ENCODE results near the gene TCTN3.
"Not testable (repeated sequence)": the region's sequence is repeated elsewhere in the genome, so short reads cannot be mapped to it uniquely, and the experiment has no call there.

TCTN3 gene

GRCh38 chr10:95693668-95694534 lies at the start of gene TCTN3:
Gene TCTN3, minus strand, starts transcription at chr10:95693927. Its CDS starts 28 bp downstream, at chr10:95693899.
- DNase-seq (ENCODE audit: low read depth, low spot score), result peak; percentile 95

DNA sequence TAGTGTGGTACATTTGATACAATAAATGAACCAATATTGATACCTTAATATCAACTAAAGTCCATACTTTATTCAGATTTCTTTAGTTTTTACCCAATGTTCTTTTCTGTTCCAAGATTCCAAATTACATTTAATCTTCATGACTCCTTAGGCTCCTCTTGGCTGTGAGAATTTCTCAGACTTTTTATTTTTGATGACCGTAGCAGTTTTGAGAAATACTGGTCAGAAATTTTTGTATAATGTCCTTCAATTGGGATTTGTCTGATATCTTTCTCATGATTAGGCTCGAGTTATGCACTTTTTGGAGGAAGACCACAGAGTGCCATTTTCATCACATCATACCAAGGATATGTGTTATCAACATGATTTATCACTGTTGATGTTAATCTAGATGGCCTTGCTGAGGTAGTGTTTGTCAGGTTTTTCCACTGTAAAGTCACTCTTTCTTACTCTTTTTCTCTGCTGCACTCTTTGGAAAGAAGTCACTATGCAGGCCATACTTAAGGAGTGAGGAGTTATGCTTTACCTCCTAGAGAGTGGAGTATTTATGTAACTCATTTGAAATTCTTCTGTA lies 49.3 kb upstream of the TCTN3 start:
- no peak for DNase-seq (ENCODE audit: low read depth, low spot score)

DNA sequence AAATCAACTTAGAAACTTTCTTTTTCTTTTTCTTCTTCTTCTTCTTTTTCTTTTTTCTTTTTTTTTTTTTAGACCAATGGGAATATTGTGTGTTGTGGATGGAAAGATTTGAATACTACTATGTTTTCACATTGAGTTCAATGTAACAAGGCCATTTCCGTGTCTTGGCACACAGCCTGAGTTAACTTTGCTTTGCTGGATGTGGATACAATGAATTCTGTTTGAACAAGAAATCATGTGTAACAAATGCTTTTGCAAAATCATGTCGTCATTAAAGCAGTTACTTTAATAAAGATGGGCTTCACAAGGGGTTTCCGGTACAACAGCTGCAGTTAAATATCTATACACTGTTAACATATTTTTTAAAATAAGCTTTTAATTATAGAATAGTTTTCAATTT lies 48.8 kb upstream of the TCTN3 start:
- no peak for DNase-seq (ENCODE audit: low read depth, low spot score)

DNA sequence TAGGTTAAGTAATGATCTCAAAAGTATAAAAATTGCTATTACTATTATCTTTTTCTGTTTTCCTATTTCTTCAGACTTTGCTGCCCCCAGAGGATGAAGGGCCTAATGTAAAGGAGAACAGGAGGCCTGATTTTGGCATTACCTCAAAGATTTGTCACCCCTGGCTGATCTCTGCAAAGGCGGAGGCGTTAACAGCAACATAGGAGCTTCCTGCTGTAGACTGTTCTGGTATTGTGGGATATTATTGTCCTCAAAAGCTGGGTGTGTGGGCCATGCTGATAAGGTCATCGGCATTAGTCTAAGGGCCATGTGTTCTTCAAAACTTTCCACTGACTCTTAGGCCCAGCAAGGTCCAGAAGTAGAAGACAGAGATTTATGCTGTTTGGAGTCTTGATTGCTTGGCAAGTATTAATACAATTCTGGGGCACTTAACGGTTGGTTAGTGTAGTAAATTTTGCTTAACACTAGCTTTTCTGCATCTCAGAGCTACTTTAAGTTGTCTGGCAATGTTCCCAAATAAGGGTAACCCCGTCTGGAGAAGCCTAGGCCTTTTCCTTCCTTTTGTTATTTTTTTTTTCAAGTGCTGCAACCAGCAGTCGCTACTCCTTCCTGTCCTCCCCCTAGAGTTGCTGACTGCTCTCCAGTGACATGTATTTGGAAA lies 48.2 kb upstream of the TCTN3 start:
- no peak for DNase-seq (ENCODE audit: low read depth, low spot score)

DNA sequence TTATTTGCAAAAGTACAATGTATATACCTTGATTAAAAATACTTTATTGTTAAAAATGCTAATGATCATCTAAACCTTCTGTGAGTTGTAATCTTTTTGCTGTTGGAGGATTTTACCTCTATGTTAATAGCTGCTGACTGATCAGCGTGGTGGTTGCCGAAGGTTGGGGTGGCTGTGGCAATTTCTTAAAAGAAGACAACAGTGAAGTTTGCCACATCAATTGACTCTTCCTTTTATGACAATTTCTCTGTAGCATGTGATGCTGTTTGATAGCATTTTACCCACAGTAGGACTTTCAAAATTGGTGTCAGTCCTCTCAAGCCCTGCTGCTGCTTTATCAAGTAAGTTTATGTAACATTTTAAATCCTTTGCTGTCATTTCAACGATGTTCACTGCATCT lies 45.3 kb upstream of the TCTN3 start:
- no peak for DNase-seq (ENCODE audit: low read depth, low spot score)

DNA sequence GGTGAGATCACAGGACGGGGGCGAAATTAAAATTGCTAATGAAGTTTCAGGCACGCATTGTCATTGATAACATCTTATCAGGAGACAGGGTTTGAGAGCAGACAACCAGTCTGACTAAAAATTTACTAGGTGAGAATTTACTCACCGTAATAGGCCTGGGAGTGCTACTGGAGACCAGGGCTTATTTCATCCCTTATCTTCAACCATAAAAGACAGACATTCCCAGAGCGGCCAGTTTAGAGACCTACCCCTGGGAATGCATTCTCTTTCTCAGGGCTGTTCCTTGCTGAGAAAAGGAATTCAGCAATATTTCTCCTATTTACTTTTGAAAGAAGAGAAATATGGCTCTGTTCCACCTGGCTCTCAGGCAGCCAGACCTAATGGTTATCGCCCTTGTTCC lies 39.2 kb upstream of the TCTN3 start:
- DNase-seq (ENCODE audit: low read depth, low spot score), result not testable (repeated sequence)

DNA sequence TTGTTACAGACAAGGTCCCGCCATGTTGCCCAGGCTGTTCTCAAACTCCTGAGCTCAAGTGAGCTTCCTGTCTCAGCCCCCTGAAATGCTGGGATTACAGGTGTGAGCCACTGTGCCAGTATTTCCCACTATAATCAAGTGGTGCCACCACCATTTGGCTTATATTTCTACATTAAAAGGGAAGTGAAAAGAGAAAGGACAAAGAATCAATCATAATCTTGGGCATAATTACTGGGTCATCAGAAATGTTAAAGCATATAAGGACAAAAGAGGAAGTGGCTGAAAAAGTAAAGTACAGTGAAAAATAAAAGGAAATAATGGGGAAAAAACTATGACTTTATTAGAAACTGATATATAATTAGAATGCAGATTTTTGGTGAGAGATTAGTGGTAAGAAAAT lies 36.5 kb upstream of the TCTN3 start:
- no peak for DNase-seq (ENCODE audit: low read depth, low spot score)

- DNase-seq (ENCODE audit: low read depth, low spot score), result no peak
Measured at GRCh38 chr10:95729323-95730055, 35.8 kb upstream of the TCTN3 start.

GRCh38 chr10:95728526-95728925 lies 34.8 kb upstream of the TCTN3 start:
- no peak for DNase-seq (ENCODE audit: low read depth, low spot score)

GRCh38 chr10:95722496-95722895 lies 28.8 kb upstream of the TCTN3 start:
- DNase-seq (ENCODE audit: low read depth, low spot score), result not testable (repeated sequence)

DNA sequence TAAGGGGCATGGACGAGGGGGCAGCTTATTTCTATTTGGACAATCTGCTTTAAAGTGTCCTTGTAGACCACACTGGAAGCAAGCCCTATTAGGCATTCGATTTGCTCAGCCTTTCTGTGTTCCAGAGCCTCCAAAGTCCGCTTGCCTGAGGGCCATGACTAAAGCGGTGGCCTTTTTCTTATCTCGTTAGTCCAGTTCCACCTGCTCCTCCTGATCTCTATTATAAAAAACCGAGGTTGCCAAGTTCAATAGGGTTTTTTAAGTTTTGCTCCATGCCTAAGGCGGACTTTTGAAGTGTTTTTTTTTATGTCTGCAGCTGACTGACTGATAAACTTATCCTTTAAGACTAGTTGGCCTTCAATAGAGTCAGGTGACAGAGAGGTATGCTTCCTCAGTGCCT lies 27.0 kb upstream of the TCTN3 start:
- DNase-seq (ENCODE audit: low read depth, low spot score), result not testable (repeated sequence)

- DNase-seq (ENCODE audit: low read depth, low spot score), result no peak
Measured at GRCh38 chr10:95716866-95717265, 23.1 kb upstream of the TCTN3 start.

GRCh38 chr10:95716466-95716865 lies 22.7 kb upstream of the TCTN3 start:
- no peak for DNase-seq (ENCODE audit: low read depth, low spot score)

- DNase-seq (ENCODE audit: low read depth, low spot score), result no peak
Measured at GRCh38 chr10:95711492-95711891, 17.8 kb upstream of the TCTN3 start.

DNA sequence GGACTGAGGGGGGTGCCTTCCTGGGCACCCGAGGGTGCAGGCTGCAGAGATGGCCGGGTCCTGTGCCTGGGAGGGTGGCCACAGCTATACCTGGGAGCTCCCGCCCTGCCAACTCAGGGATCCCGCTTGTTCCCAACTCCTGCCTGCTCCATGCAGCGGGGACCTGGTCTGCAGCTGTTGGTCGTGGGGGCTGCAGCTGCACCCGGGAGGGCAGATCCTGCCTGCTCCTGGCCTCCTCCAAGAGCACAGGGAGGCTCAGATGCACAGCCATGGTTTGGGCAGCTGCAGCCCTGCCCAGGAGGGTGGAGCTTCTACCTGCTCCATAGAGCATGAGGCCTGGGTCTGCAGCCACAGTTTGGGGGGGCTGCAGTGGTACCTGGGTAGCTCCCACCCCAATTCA lies 13.3 kb upstream of the TCTN3 start:
- no peak for DNase-seq (ENCODE audit: low read depth, low spot score)

DNA sequence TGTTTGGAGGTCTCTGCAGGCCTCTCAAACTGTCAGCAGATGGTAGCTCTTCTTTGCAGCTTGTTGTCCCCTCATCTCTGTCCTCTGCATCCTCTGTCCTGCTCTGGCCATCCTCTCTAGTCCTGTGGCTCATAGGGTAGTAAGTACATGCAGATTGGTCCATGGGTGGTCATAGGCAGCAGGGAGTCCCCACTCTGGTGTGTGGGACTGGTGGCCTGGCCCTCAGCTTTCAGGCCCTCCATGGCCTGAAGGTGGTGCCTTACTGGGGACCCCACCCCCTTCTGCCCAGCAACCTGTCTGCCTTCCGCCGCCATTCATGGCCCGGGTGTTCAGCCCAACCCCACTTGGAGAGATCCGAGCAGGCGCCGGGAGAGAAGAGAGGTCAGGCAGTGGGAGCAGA lies 12.8 kb upstream of the TCTN3 start:
- DNase-seq (ENCODE audit: low read depth, low spot score), result no peak

DNA sequence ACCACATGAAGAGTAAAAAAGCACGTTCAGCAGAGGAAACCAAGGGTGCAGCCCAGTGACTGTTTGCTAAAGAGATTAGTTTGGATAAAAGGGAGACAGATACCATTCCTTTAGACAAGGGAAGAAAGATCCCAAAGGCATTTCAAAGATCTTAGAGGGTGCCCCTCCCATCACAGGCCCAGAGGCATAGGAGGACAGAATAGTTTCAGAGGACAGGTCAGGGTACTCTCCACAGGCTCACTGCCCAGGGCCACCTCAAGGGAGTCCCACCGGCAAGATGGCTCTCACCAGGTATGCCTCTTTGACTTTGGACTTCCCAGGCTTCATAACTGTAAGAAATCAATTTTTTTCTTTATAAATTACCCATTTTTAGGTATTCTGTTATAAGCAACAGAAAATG lies 4.7 kb upstream of the TCTN3 start:
- DNase-seq (ENCODE audit: low read depth, low spot score), result no peak

- no peak for DNase-seq (ENCODE audit: low read depth, low spot score)
Measured at GRCh38 chr10:95697429-95697828, 3.7 kb upstream of the TCTN3 start.

GRCh38 chr10:95694665-95695064 lies 938 bp upstream of the TCTN3 start:
- no peak for DNase-seq (ENCODE audit: low read depth, low spot score)

DNA sequence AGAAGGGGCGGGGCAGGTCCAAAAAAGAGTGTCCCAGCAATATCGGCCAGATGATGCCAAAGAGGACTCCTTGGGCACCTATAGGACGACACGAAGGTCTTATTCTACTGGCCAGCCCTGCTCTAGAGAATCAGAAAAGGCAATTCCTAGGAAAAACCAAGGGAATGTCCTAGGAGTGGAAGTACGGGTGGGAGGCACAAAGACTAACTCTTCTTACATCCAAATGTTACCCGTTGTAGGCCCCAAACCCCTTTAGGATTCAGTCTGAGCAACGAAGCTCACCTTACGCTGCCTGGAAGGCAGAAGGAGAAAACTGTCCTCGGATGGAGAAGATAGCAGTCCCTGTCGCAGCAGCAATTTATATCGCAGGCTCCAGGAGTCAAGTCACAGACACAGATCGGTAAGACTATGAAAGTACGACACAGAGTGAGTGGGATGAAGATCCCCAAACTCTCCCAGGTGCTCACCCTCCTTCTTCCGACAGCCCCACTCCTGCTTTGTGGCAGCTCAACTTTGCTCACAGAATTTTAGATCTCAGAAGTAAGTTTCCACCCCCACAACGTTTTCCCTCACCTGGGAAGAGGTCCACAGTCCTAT lies 558 bp downstream of the TCTN3 start:
- DNase-seq (ENCODE audit: low read depth, low spot score), result no peak

DNA sequence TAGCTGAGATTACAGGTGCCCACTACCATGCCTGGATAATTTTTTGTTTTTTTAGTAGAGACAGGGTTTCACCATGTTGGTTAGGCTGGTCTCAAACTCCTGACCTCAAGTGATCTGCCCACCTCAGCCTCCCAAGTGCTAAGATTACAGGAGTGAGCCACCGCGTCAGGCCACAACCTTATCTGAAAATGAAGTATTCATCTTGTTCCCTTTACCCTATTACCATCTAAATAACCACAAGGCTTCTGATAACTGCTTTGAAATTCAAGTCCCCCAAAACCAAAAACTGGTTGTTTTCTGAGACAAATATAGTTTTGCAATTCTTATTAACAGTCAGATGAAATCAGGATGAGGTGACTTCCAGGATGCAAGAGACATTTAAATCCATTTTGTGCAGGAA lies 2.4 kb downstream of the TCTN3 start:
- no peak for DNase-seq (ENCODE audit: low read depth, low spot score)

- no peak for DNase-seq (ENCODE audit: low read depth, low spot score)
Measured at GRCh38 chr10:95688648-95689047, 5.1 kb downstream of the TCTN3 start.

Data from activated CD4-positive, CD25-positive, alpha-beta regulatory T cell treated with anti-CD3 and anti-CD28 coated beads, Interleukin-2, amount 50 U/mL, for 16 hours (primary cell).